SK-N-SH treated with all-trans-retinoic acid at 6 μM for 48 hours (cell line): Measurements from ENCODE around the gene PKD2L2.

ENCODE experiments used
- CSDC2 ChIP-seq: fragments of 250-450 bp; sonication (Bioruptor Pico); IDR thresholded peaks from 2 replicates; pipeline ENCODE4 v1.5.0; 2020; ENCODE audit warnings: mild to moderate bottlenecking, moderate library complexity
- PATZ1 ChIP-seq: fragments of 250-450 bp; sonication (Bioruptor Pico); IDR thresholded peaks from 2 replicates; pipeline ENCODE4 v1.8.0; 2020; ENCODE audit warnings: mild to moderate bottlenecking, moderate library complexity, borderline replicate concordance
- RARB ChIP-seq: fragments of 250-450 bp; sonication (Bioruptor Pico); IDR thresholded peaks from 2 replicates; pipeline ENCODE4 v1.8.0; 2021; ENCODE audit warnings: mild to moderate bottlenecking, moderate library complexity
- SNAI2 ChIP-seq: fragments of 250-450 bp; sonication (Bioruptor Pico); IDR thresholded peaks from 2 replicates; pipeline ENCODE4 v1.5.0; 2020; ENCODE audit warnings: mild to moderate bottlenecking, moderate library complexity
- TOX ChIP-seq: fragments of 250-450 bp; sonication (Bioruptor Pico); IDR thresholded peaks from 2 replicates; pipeline ENCODE4 v1.8.0; 2021; ENCODE audit warnings: mild to moderate bottlenecking, moderate library complexity, borderline replicate concordance
- TF ChIP-seq, protein P1 (sequence below): fragments of 250-450 bp; sonication (Bioruptor Pico); IDR thresholded peaks from 2 replicates; pipeline ENCODE4 v1.5.1; 2020; ENCODE audit warnings: low read depth, mild to moderate bottlenecking, moderate library complexity

DNA sequence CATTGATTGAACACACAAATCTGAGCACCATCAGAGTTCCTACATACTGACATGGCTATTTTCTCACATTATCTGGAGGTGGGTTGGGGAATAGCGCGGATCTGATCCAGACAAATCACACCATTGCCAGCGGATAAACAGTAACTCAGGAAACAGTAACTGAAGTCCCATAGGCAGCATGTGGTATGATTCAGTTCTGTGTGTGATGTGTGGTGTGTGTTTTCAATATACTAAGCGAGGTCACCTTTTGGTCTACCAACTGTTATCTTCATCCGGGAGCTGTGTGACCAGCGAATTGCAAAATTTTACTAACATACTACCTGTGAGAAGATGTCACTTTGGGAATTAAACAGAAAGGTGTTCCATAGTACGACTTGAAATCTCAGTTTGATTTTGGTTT, 50.1 kb downstream of the PKD2L2 start:
- TF ChIP-seq, protein P1, sequence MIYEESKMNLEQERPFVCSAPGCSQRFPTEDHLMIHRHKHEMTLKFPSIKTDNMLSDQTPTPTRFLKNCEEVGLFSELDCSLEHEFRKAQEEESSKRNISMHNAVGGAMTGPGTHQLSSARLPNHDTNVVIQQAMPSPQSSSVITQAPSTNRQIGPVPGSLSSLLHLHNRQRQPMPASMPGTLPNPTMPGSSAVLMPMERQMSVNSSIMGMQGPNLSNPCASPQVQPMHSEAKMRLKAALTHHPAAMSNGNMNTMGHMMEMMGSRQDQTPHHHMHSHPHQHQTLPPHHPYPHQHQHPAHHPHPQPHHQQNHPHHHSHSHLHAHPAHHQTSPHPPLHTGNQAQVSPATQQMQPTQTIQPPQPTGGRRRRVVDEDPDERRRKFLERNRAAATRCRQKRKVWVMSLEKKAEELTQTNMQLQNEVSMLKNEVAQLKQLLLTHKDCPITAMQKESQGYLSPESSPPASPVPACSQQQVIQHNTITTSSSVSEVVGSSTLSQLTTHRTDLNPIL (CRISPR knock-in tag) = no peak
- TF ChIP-seq PATZ1 (CRISPR knock-in tag) (no peak), SNAI2 (CRISPR knock-in tag) (no peak), TOX (no peak), RARB (CRISPR knock-in tag) (no peak), CSDC2 (CRISPR knock-in tag) (no peak)
